ENCODE results near the gene SCAPER.

- no peak for TF ChIP-seq KDM1A (IDR thresholded peaks at IDR 0.05; ENCODE audit: borderline replicate concordance)
- TF ChIP-seq, protein P1, sequence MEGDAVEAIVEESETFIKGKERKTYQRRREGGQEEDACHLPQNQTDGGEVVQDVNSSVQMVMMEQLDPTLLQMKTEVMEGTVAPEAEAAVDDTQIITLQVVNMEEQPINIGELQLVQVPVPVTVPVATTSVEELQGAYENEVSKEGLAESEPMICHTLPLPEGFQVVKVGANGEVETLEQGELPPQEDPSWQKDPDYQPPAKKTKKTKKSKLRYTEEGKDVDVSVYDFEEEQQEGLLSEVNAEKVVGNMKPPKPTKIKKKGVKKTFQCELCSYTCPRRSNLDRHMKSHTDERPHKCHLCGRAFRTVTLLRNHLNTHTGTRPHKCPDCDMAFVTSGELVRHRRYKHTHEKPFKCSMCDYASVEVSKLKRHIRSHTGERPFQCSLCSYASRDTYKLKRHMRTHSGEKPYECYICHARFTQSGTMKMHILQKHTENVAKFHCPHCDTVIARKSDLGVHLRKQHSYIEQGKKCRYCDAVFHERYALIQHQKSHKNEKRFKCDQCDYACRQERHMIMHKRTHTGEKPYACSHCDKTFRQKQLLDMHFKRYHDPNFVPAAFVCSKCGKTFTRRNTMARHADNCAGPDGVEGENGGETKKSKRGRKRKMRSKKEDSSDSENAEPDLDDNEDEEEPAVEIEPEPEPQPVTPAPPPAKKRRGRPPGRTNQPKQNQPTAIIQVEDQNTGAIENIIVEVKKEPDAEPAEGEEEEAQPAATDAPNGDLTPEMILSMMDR (IDR thresholded peaks at IDR 0.05 in 2 of 3, conservative IDR thresholded peaks at IDR 0.05 in 1 of 3; ENCODE audit: control insufficient read depth in 2 of 3, extremely low read depth in 1 of 3, insufficient read depth in 1 of 3, low read depth in 3 of 3, low read length in 3 of 3): no peak
- no peak for TF ChIP-seq SKIL (IDR thresholded peaks at IDR 0.05; ENCODE audit: low read depth, poor library complexity, severe bottlenecking)
- TF ChIP-seq, protein P2, sequence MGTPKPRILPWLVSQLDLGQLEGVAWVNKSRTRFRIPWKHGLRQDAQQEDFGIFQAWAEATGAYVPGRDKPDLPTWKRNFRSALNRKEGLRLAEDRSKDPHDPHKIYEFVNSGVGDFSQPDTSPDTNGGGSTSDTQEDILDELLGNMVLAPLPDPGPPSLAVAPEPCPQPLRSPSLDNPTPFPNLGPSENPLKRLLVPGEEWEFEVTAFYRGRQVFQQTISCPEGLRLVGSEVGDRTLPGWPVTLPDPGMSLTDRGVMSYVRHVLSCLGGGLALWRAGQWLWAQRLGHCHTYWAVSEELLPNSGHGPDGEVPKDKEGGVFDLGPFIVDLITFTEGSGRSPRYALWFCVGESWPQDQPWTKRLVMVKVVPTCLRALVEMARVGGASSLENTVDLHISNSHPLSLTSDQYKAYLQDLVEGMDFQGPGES (IDR thresholded peaks at IDR 0.05): no peak
- TF ChIP-seq POLR2AphosphoS5 (IDR thresholded peaks at IDR 0.05; ENCODE audit: low read length): no peak
- TF ChIP-seq POLR2A (IDR thresholded peaks at IDR 0.05; ENCODE audit: low read depth, low read length): no peak
- no peak for TF ChIP-seq NFYA (IDR thresholded peaks at IDR 0.05; ENCODE audit: borderline replicate concordance, low read depth, low read length)
- TF ChIP-seq EZH2 (IDR thresholded peaks at IDR 0.05; ENCODE audit: borderline replicate concordance, control insufficient read depth, low read depth, low read length): no peak
- TF ChIP-seq, protein P3, sequence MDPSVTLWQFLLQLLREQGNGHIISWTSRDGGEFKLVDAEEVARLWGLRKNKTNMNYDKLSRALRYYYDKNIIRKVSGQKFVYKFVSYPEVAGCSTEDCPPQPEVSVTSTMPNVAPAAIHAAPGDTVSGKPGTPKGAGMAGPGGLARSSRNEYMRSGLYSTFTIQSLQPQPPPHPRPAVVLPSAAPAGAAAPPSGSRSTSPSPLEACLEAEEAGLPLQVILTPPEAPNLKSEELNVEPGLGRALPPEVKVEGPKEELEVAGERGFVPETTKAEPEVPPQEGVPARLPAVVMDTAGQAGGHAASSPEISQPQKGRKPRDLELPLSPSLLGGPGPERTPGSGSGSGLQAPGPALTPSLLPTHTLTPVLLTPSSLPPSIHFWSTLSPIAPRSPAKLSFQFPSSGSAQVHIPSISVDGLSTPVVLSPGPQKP (IDR thresholded peaks at IDR 0.05; ENCODE audit: low read depth, low read length): no peak
- TF ChIP-seq SUZ12 (IDR thresholded peaks at IDR 0.05; ENCODE audit: unreplicated experiment): no peak
- TF ChIP-seq MXI1 (IDR thresholded peaks at IDR 0.05; ENCODE audit: low read depth, low read length): no peak
- no peak for TF ChIP-seq CBFB (IDR thresholded peaks at IDR 0.05; ENCODE audit: low read depth)
- TF ChIP-seq ZZZ3 (IDR thresholded peaks at IDR 0.05; ENCODE audit: control insufficient read depth, insufficient read length, low read depth): no peak
- TF ChIP-seq ZNF217 (IDR thresholded peaks at IDR 0.05): no peak
Observed at GRCh38 chr15:76669521-76670207, 235.5 kb downstream of the SCAPER start.

All from GM12878 (cell line).